WTC11 (cell line): ENCODE measurements around the gene GABRR3.

Experiments used
- CBFB ChIP-seq: sonication (generic); formaldehyde crosslinking; IDR thresholded peaks from 2 replicates; pipeline ENCODE4 v1.8.1; 2022; ENCODE audit warnings: mild to moderate bottlenecking, low read depth, missing genetic modification reagents
- CTCF ChIP-seq: fragments of 200-600 bp; IDR thresholded peaks from 2 replicates; pipeline ENCODE4 v1.8.0; 2022; ENCODE audit warnings: antibody characterized with exemption
- FOXJ3 ChIP-seq: sonication (generic); formaldehyde crosslinking; IDR thresholded peaks from 2 replicates; pipeline ENCODE4 v1.9.0; 2021; ENCODE audit warnings: missing genetic modification reagents, mild to moderate bottlenecking, borderline replicate concordance
- MAX ChIP-seq: sonication (generic); formaldehyde crosslinking; IDR thresholded peaks from 2 replicates; pipeline ENCODE4 v1.8.0; 2022; ENCODE audit warnings: mild to moderate bottlenecking, missing genetic modification reagents
- PRRX2 ChIP-seq: fragments of 250-450 bp; sonication (Bioruptor Pico); IDR thresholded peaks from 2 replicates; pipeline ENCODE4 v1.8.0; 2021; ENCODE audit warnings: mild to moderate bottlenecking
- ZNF219 ChIP-seq: sonication (generic); formaldehyde crosslinking; IDR thresholded peaks from 2 replicates; pipeline ENCODE4 v1.8.0; 2023; ENCODE audit warnings: missing genetic modification reagents, mild to moderate bottlenecking, borderline replicate concordance

- TF ChIP-seq CBFB (CRISPR knock-in tag): no peak
- no peak for TF ChIP-seq CTCF
- TF ChIP-seq FOXJ3: no peak
- TF ChIP-seq PRRX2 (CRISPR knock-in tag): no peak
- no peak for TF ChIP-seq MAX
- TF ChIP-seq ZNF219 (CRISPR knock-in tag): no peak
Observed at GRCh38 chr3:98025392-98025945, 9.6 kb downstream of the GABRR3 start.
